IMR-90 (cell line): Measurements from ENCODE around the gene KIAA1328.

Experiments used
- BHLHE40 ChIP-seq: fragments of 150-350 bp; IDR thresholded peaks from 2 replicates; pipeline ENCODE4 v1.6.1; 2016; ENCODE audit warnings: mild to moderate bottlenecking, low read depth, low read length
- CEBPB ChIP-seq: IDR thresholded peaks from 2 replicates; pipeline ENCODE4 v1.6.1; 2012; ENCODE audit warnings: low read depth, low read length, improper control_type of control experiment
- CTCF ChIP-seq: conservative IDR thresholded peaks from 2 replicates; pipeline ENCODE4 v1.5.1; 2012; ENCODE audit warnings: mild to moderate bottlenecking, low read depth, low read length, improper control_type of control experiment
- ELK1 ChIP-seq: fragments of 150-350 bp; IDR thresholded peaks from 2 replicates; pipeline ENCODE4 v1.6.1; 2016; ENCODE audit warnings: low read depth, mild to moderate bottlenecking, low read length, moderate library complexity, borderline replicate concordance
- FOS ChIP-seq: fragments of 150-350 bp; IDR thresholded peaks from 2 replicates; pipeline ENCODE4 v1.6.1; 2016; ENCODE audit warnings: low read depth, low read length
- MAZ ChIP-seq: IDR thresholded peaks from 2 replicates; pipeline ENCODE4 v1.6.1; 2012; ENCODE audit warnings: low read depth, mild to moderate bottlenecking, low read length, improper control_type of control experiment, moderate library complexity, borderline replicate concordance
- POLR2A ChIP-seq: IDR thresholded peaks from 2 replicates; pipeline ENCODE4 v1.6.1; 2012; ENCODE audit warnings: mild to moderate bottlenecking, low read depth, low read length
- USF2 ChIP-seq: fragments of 150-350 bp; IDR thresholded peaks from 2 replicates; pipeline ENCODE4 v1.6.1; 2017; ENCODE audit warnings: mild to moderate bottlenecking, antibody characterized with exemption, low read length, low read depth

- no peak for TF ChIP-seq BHLHE40
- no peak for TF ChIP-seq CTCF
- TF ChIP-seq USF2 = no peak
- TF ChIP-seq CEBPB = no peak
- no peak for TF ChIP-seq ELK1
- no peak for TF ChIP-seq MAZ
- no peak for TF ChIP-seq POLR2A
- no peak for TF ChIP-seq FOS
These were observed 66.7 kb downstream of the KIAA1328 start for GRCh38 chr18:36895606-36896005.
